GM12801 (cell line): Measurements from ENCODE around the gene SLC6A9.

Experiments
- CTCF ChIP-seq: IDR thresholded peaks from one replicate; pipeline ENCODE4 v1.5.1; 2011; ENCODE audit warnings: control low read depth; ENCODE audit not compliant: insufficient read length; ENCODE audit errors: extremely low read depth

Gene SLC6A9

GRCh38 chr1:43975249-43975961, 55.9 kb downstream of the SLC6A9 start:
- TF ChIP-seq CTCF: no peak

- TF ChIP-seq CTCF: no peak
Observed at GRCh38 chr1:43974443-43975248, 56.6 kb downstream of the SLC6A9 start, which contains the start of gene ATP6V0B. Gene ATP6V0B (plus strand): TSS chr1:43974960. CDS start chr1:43975041, 81 bp downstream.

- TF ChIP-seq CTCF: no peak
Observed at GRCh38 chr1:43973981-43974442, 57.2 kb downstream of the SLC6A9 start.

- TF ChIP-seq CTCF: no peak
Observed at GRCh38 chr1:43971336-43971980, 59.8 kb downstream of the SLC6A9 start.

- TF ChIP-seq CTCF: no peak
Observed at GRCh38 chr1:43970911-43971310, 60.4 kb downstream of the SLC6A9 start.

GRCh38 chr1:43970502-43970901, 60.8 kb downstream of the SLC6A9 start:
- TF ChIP-seq CTCF: no peak
